SKM-1 treated with dmso at 0.1 percent for 144 hours (cell line): ENCODE data around the gene TM4SF18.

Experiments used
- DNase-seq: peaks from one replicate; lab custom pipeline; 2025; ENCODE audit not compliant: unreplicated experiment; lab: John Stamatoyannopoulos, UW

TM4SF18 gene

GRCh38 chr3:149284034-149284433, 49.4 kb downstream of the TM4SF18 start:
- no peak for DNase-seq

GRCh38 chr3:149283401-149283800, 50.0 kb downstream of the TM4SF18 start:
- no peak for DNase-seq

- no peak for DNase-seq
Observed at GRCh38 chr3:149282836-149283235, 50.6 kb downstream of the TM4SF18 start.

DNA sequence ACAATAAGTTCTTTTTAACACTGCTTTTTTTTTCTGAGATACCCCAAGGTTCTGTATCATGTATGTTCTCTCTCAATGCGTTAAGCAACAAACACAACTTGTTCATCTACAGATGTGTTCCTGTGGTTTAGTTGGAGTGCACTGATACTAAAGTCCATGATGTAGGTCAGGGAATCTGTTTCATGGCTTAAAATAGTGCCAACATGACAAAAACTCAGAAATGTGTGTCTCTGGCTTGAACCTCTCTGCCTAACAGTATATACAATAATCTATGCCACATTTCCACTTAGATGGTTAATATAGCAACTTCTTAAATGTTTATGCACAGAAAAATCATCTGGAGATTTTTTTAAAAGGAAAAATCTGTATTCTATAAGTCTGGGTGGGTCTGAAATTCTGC, 51.1 kb downstream of the TM4SF18 start:
- no peak for DNase-seq

- DNase-seq, result no peak
Observed at GRCh38 chr3:149280671-149281349, 52.6 kb downstream of the TM4SF18 start.

DNA sequence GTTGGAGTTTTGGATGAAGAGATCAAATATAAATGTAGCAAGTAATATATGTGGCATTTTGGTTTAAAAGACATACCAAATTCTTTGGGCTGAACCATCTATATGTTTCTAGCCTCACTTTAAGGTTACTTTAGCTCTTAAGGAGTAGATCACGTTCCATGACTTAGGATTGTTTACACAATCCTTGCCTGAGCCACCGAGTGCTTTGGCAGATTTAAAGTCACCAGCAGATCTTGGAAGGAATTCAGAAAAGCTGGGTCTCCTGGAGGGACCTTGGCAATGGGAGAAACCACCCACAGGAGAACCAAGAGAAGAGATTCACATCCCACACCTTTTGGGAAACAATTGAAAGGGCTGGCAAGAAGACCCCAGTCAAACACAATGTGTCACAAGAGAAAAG, 54.5 kb downstream of the TM4SF18 start:
- no peak for DNase-seq

DNA sequence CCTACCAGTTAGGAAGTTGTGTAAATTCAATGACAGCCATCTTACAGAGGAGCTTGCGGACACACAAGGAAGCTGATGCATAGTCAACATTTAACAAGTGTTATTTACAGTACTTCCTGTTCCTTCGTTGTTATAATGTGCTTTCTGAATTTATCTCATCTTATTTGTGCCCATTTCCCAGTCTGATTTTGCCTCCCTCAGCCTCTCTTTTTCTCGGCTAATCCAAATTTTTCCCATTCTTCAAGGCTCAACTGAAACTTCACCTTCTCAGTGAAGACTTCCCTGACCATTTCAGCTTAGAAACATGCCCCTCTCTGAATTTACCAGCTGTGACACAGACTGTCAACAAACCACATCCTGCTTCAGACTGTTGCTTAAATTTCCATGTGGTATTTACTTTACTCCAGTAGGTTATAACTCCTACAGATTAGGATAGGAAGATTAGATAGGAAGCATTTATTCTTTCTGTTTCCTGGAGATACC, 56.1 kb downstream of the TM4SF18 start:
- DNase-seq, result peak; percentile 58

- no peak for DNase-seq
Observed at GRCh38 chr3:149276619-149277018, 56.8 kb downstream of the TM4SF18 start.

- no peak for DNase-seq
Observed at GRCh38 chr3:149274220-149274619, 59.2 kb downstream of the TM4SF18 start.

DNA sequence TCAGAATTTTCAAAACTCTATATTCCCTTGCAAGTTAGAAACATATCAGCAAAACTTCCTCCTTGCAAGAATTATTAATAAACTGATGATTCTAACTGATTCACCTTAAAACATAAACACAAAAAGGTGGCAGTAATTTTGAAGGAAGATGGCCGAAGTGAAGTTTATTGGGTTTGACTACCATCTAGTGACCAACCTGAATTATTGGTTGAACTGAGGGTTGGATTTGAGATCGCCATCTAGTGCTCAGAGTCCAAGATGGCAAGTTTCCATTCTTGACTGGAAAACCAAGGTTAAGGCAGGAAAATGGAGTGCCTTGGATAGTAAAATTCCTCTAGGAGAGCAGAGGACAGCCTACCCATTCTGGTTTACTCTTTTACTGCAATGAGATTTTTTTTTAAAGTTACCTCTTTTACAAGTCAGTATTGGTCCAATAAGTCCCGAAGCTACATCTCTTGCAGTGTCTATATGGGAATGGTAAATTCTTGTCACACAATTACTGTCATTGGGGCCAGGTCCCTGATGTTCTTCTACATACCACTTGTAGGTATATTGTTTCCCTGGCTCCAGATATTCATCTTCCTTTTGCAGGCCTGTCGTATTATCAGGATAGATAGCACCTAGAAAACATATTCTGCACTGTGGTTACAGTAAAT, 60.2 kb downstream of the TM4SF18 start:
- DNase-seq, result peak; percentile 82

- no peak for DNase-seq
Observed at GRCh38 chr3:149271669-149272068, 61.8 kb downstream of the TM4SF18 start.

DNA sequence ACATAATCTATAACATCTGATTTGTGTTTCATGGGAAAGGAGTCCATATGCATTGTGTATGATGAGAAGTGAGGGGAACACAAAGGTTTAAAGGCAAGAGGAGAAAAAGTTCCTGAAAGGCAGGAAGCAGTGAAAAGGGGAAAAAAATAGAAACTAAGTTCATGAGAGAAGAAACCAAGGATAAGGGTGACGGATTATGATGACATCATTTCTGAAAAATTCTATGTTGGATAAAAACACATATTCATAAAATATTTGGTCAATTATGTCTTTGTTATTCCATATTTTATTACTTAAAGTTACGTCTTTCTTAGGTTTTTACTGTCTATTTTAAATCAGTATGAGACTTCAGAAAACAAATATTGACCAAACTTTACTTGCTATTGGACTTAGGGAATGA, 63.3 kb downstream of the TM4SF18 start:
- DNase-seq, result no peak

- DNase-seq, result no peak
Observed at GRCh38 chr3:149269687-149270086, 63.7 kb downstream of the TM4SF18 start.
